ENCODE results near the gene ASIC5.
"Not testable (repeated sequence)": the region's sequence is repeated elsewhere in the genome, so short reads cannot be mapped to it uniquely, and the experiment has no call there.

Gene ASIC5

GRCh38 chr4:155866177-155866576 lies at the start of gene ASIC5:
Gene ASIC5, minus strand, starts transcription at chr4:155866277. Its CDS starts 51 bp downstream, at chr4:155866226.
- no peak for DNase-seq (ENCODE audit: low read depth in 3 of 3, low spot score in 1 of 3)

- DNase-seq (ENCODE audit: low read depth in 3 of 3, low spot score in 1 of 3): no peak
These were observed 48.7 kb upstream of the ASIC5 start for GRCh38 chr4:155914782-155915181.

- no peak for DNase-seq (ENCODE audit: low read depth in 3 of 3, low spot score in 1 of 3)
These were observed 45.8 kb upstream of the ASIC5 start for GRCh38 chr4:155911905-155912304.

- DNase-seq (ENCODE audit: low read depth in 3 of 3, low spot score in 1 of 3): no peak
These were observed 43.6 kb upstream of the ASIC5 start for GRCh38 chr4:155909615-155910226.

GRCh38 chr4:155908187-155909139 lies 42.4 kb upstream of the ASIC5 start:
- no peak for DNase-seq (ENCODE audit: low read depth in 3 of 3, low spot score in 1 of 3)

- no peak for DNase-seq (ENCODE audit: low read depth in 3 of 3, low spot score in 1 of 3)
These were observed 41.5 kb upstream of the ASIC5 start for GRCh38 chr4:155907556-155907955.

GRCh38 chr4:155906554-155907247 lies 40.6 kb upstream of the ASIC5 start:
- no peak for DNase-seq (ENCODE audit: low read depth in 3 of 3, low spot score in 1 of 3)

GRCh38 chr4:155904331-155904730 lies 38.3 kb upstream of the ASIC5 start:
- no peak for DNase-seq (ENCODE audit: low read depth in 3 of 3, low spot score in 1 of 3)

GRCh38 chr4:155903453-155903852 lies 37.4 kb upstream of the ASIC5 start, which contains the start of gene TDO2:
Gene TDO2, plus strand, starts transcription at chr4:155903696. Its CDS starts 63 bp downstream, at chr4:155903759.
- DNase-seq (ENCODE audit: low read depth in 3 of 3, low spot score in 1 of 3): no peak

- no peak for DNase-seq (ENCODE audit: low read depth in 3 of 3, low spot score in 1 of 3)
These were observed 34.9 kb upstream of the ASIC5 start for GRCh38 chr4:155901013-155901412.

GRCh38 chr4:155900381-155900780 lies 34.3 kb upstream of the ASIC5 start:
- no peak for DNase-seq (ENCODE audit: low read depth in 3 of 3, low spot score in 1 of 3)

- no peak for DNase-seq (ENCODE audit: low read depth in 3 of 3, low spot score in 1 of 3)
These were observed 33.8 kb upstream of the ASIC5 start for GRCh38 chr4:155899891-155900290.

GRCh38 chr4:155898371-155898770 lies 32.3 kb upstream of the ASIC5 start:
- DNase-seq (ENCODE audit: low read depth in 3 of 3, low spot score in 1 of 3): not testable (repeated sequence)

- DNase-seq (ENCODE audit: low read depth in 3 of 3, low spot score in 1 of 3): no peak
These were observed 25.0 kb upstream of the ASIC5 start for GRCh38 chr4:155891058-155891457.

- no peak for DNase-seq (ENCODE audit: low read depth in 3 of 3, low spot score in 1 of 3)
These were observed 23.9 kb upstream of the ASIC5 start for GRCh38 chr4:155889946-155890345.

- DNase-seq (ENCODE audit: low read depth in 3 of 3, low spot score in 1 of 3): no peak
These were observed 23.1 kb upstream of the ASIC5 start for GRCh38 chr4:155889031-155889793.

GRCh38 chr4:155887847-155888570 lies 21.9 kb upstream of the ASIC5 start:
- no peak for DNase-seq (ENCODE audit: low read depth in 3 of 3, low spot score in 1 of 3)

- DNase-seq (ENCODE audit: low read depth in 3 of 3, low spot score in 1 of 3): no peak
These were observed 21.0 kb upstream of the ASIC5 start for GRCh38 chr4:155887045-155887444.

GRCh38 chr4:155885666-155886065 lies 19.6 kb upstream of the ASIC5 start:
- no peak for DNase-seq (ENCODE audit: low read depth in 3 of 3, low spot score in 1 of 3)

GRCh38 chr4:155883895-155884294 lies 17.8 kb upstream of the ASIC5 start:
- DNase-seq (ENCODE audit: low read depth in 3 of 3, low spot score in 1 of 3): no peak
